H1 (cell line): ENCODE measurements around the gene SMTN. TPM values are rescaled to one million over a fixed set of nuclear protein-coding genes. Genes with fewer than 3 reads are reported as not detected.

ENCODE experiments used
- CTCF ChIA-PET: fragments of 300-600 bp; sonication (Branson Sonifier 250); formaldehyde crosslinking; loops from one replicate; lab custom pipeline; 2021; ENCODE audit not compliant: partially characterized antibody; lab: Charles Lee
- POLR2A ChIA-PET: fragments of 300-600 bp; sonication (Branson Sonifier 250); formaldehyde crosslinking; loops from one replicate; lab custom pipeline; 2021; ENCODE audit warnings: inconsistent platforms; ENCODE audit not compliant: partially characterized antibody; lab: Charles Lee
- DNase-seq, 2 experiments: peaks; one replicate each; pipeline versions ENCODE4 v3.0.0 to v3.0.0-alpha.2; 2010 to 2022; ENCODE audit warnings: low spot score in 2 of 2, low read depth in 1 of 2, mixed read lengths in 1 of 2
- FAIRE-seq: peaks from 2 replicates; lab custom pipeline; 2011; peaks lifted over from hg19 to GRCh38; lab: Jason Lieb, UNC
- H2AFZ ChIP-seq: 2 replicates; pipeline ENCODE4 v1.8.1; 2012; ENCODE audit warnings: low read length, inconsistent platforms
- H2AK5ac ChIP-seq: 2 replicates; pipeline ENCODE4 v1.6.1; 2013; ENCODE audit warnings: low read depth, low read length
- H2BK120ac ChIP-seq: replicated peaks from 2 replicates; pipeline ENCODE3; 2013; ENCODE audit warnings: low read depth, low read length, inconsistent platforms
- H2BK12ac ChIP-seq: 2 replicates; pipeline ENCODE4 v1.6.1; 2013; ENCODE audit warnings: low read depth, low read length
- H2BK15ac ChIP-seq: 2 replicates; pipeline ENCODE4 v1.6.1; 2013; ENCODE audit warnings: low read length
- H2BK20ac ChIP-seq: 2 replicates; pipeline ENCODE4 v1.6.1; 2013; ENCODE audit warnings: low read length
- H2BK5ac ChIP-seq: 2 replicates; pipeline ENCODE4 v1.6.1; 2013; ENCODE audit warnings: low read depth, low read length
- H3K14ac ChIP-seq: 2 replicates; pipeline ENCODE4 v1.6.1; 2013; ENCODE audit warnings: inconsistent platforms; ENCODE audit not compliant: insufficient read length
- H3K18ac ChIP-seq: 2 replicates; pipeline ENCODE4 v1.6.1; 2013; ENCODE audit warnings: low read length; ENCODE audit errors: extremely low read depth
- H3K23ac ChIP-seq: 2 replicates; pipeline ENCODE4 v1.6.1; 2013; ENCODE audit warnings: inconsistent platforms; ENCODE audit not compliant: insufficient read length
- H3K23me2 ChIP-seq: 2 replicates; pipeline ENCODE4 v1.6.1; 2013; ENCODE audit warnings: low read depth, low read length
- H3K27ac ChIP-seq: 2 replicates; pipeline ENCODE4 v1.6.1; 2011; ENCODE audit warnings: low read depth, low read length, inconsistent platforms
- H3K27me3 ChIP-seq, 4 experiments: replicated peaks in 1 of 4; 1 replicate in 1 of 4; 2 replicates in 3 of 4; pipeline versions ENCODE4 v1.6.1 to v1.8.1; 2011 to 2013; ENCODE audit warnings: low read length in 3 of 4, mild to moderate bottlenecking in 3 of 4, inconsistent platforms in 2 of 4, mixed read lengths in 2 of 4, moderate library complexity in 1 of 4; ENCODE audit not compliant: control insufficient read depth in 3 of 4, insufficient read depth in 3 of 4; ENCODE audit errors: extremely low read depth in 1 of 4
- H3K36me3 ChIP-seq, 4 experiments: 2 replicates each; pipeline versions ENCODE4 v1.6.1 to v1.8.1; 2011 to 2013; ENCODE audit warnings: mild to moderate bottlenecking in 4 of 4, low read length in 3 of 4, moderate library complexity in 2 of 4, control low read depth in 1 of 4, inconsistent platforms in 1 of 4; ENCODE audit not compliant: insufficient read depth in 4 of 4, control insufficient read depth in 2 of 4
- H3K4ac ChIP-seq: replicated peaks from 2 replicates; pipeline ENCODE3; 2013; ENCODE audit warnings: low read length, low read depth, mixed read lengths, inconsistent platforms; ENCODE audit not compliant: insufficient read length
- H3K4me1 ChIP-seq, 4 experiments: replicated peaks in 1 of 4; 1 replicate in 1 of 4; 2 replicates in 3 of 4; pipeline versions ENCODE4 v1.6.1 to v1.8.1; 2011 to 2013; ENCODE audit warnings: low read length in 3 of 4, inconsistent platforms in 2 of 4, mixed read lengths in 1 of 4; ENCODE audit not compliant: insufficient read depth in 4 of 4, control insufficient read depth in 3 of 4
- H3K4me2 ChIP-seq, 2 experiments: 2 replicates each; pipeline versions ENCODE4 v1.6.1 to v1.8.1; 2011 to 2013; ENCODE audit warnings: low read depth in 2 of 2, low read length in 2 of 2, control low read depth in 1 of 2, inconsistent platforms in 1 of 2, mild to moderate bottlenecking in 1 of 2; ENCODE audit not compliant: insufficient read depth in 1 of 2
- H3K4me3 ChIP-seq, 4 experiments: fragments of 200-600, 300-600 bp in 1 of 4; sonication (generic), shearing (Covaris generic), sonication (Bioruptor Twin) in 1 of 4; 2 replicates each; pipeline versions ENCODE4 v1.5.1 to v1.8.1; 2011 to 2016; ENCODE audit warnings: low read length in 4 of 4, low read depth in 3 of 4, control low read depth in 2 of 4, inconsistent platforms in 2 of 4, mild to moderate bottlenecking in 2 of 4, mixed read lengths in 1 of 4, moderate library complexity in 1 of 4; ENCODE audit not compliant: insufficient read depth in 2 of 4; ENCODE audit errors: extremely low read depth in 1 of 4
- H3K56ac ChIP-seq: replicated peaks from 2 replicates; pipeline ENCODE3; 2013; ENCODE audit warnings: low read depth, mild to moderate bottlenecking, mixed read lengths, low read length, inconsistent platforms; ENCODE audit not compliant: insufficient read length
- H3K79me1 ChIP-seq: 2 replicates; pipeline ENCODE4 v1.6.1; 2013; ENCODE audit warnings: low read depth, low read length, control low read depth
- H3K79me2 ChIP-seq, 2 experiments: 2 replicates each; pipeline versions ENCODE4 v1.6.1 to v1.8.1; 2012 to 2013; ENCODE audit warnings: low read length in 2 of 2, mild to moderate bottlenecking in 2 of 2, inconsistent platforms in 1 of 2; ENCODE audit not compliant: insufficient read depth in 2 of 2, control insufficient read depth in 1 of 2
- H3K9ac ChIP-seq, 4 experiments: replicated peaks in 1 of 4; 1 replicate in 1 of 4; 2 replicates in 3 of 4; pipeline versions ENCODE4 v1.6.1 to v1.8.1; 2011 to 2013; ENCODE audit warnings: low read depth in 3 of 4, low read length in 3 of 4, control low read depth in 2 of 4, mild to moderate bottlenecking in 2 of 4, moderate library complexity in 2 of 4, inconsistent platforms in 1 of 4; ENCODE audit errors: extremely low read depth in 1 of 4
- H3K9me3 ChIP-seq, 2 experiments: 2 replicates each; pipeline versions ENCODE4 v1.6.1 to v1.8.1; 2012 to 2013; ENCODE audit warnings: mild to moderate bottlenecking in 2 of 2, moderate library complexity in 2 of 2, control low read depth in 1 of 2, inconsistent platforms in 1 of 2, low read depth in 1 of 2, low read length in 1 of 2, mixed read lengths in 1 of 2; ENCODE audit not compliant: insufficient read depth in 2 of 2
- H4K20me1 ChIP-seq, 2 experiments: replicated peaks in 1 of 2; 2 replicates each; pipeline versions ENCODE3 to v1.8.1; 2011 to 2013; ENCODE audit warnings: inconsistent platforms in 2 of 2, low read length in 2 of 2, mild to moderate bottlenecking in 1 of 2; ENCODE audit not compliant: insufficient read depth in 2 of 2, control insufficient read depth in 1 of 2
- H4K5ac ChIP-seq: 2 replicates; pipeline ENCODE4 v1.6.1; 2013; ENCODE audit warnings: low read length, low read depth, mixed read lengths, inconsistent platforms; ENCODE audit not compliant: insufficient read length
- H4K8ac ChIP-seq: 2 replicates; pipeline ENCODE4 v1.8.0; 2013; ENCODE audit warnings: mild to moderate bottlenecking, moderate library complexity, low read length, inconsistent platforms; ENCODE audit not compliant: insufficient read depth; ENCODE audit errors: extremely low read depth
- H4K91ac ChIP-seq: replicated peaks from 2 replicates; pipeline ENCODE3; 2013; ENCODE audit warnings: low read length, mixed read lengths, inconsistent platforms; ENCODE audit not compliant: insufficient read length
- CREB1 ChIP-seq: IDR thresholded peaks from 2 replicates; pipeline ENCODE4 v1.6.1; 2012; ENCODE audit warnings: inconsistent platforms
- NRF1 ChIP-seq: IDR thresholded peaks from 2 replicates; pipeline ENCODE4 v1.6.1; 2011; ENCODE audit warnings: mild to moderate bottlenecking, low read depth, low read length, improper control_type of control experiment
- POLR2AphosphoS5 ChIP-seq: IDR thresholded peaks from 2 replicates; pipeline ENCODE4 v1.6.1; 2011; ENCODE audit warnings: low read depth, low read length
- RAD21 ChIP-seq, 2 experiments: IDR thresholded peaks in 1 of 2; conservative IDR thresholded peaks in 1 of 2; 2 replicates each; pipeline ENCODE4 v1.6.1; 2011; ENCODE audit warnings: low read depth in 2 of 2, low read length in 2 of 2, improper control_type of control experiment in 1 of 2, inconsistent platforms in 1 of 2, mild to moderate bottlenecking in 1 of 2, moderate library complexity in 1 of 2
- SAP30 ChIP-seq: fragments of 300-600 bp; sonication (generic); IDR thresholded peaks from 2 replicates; pipeline ENCODE4 v1.7.1; 2012; ENCODE audit warnings: low read length, moderate library complexity, mild to moderate bottlenecking, inconsistent platforms; ENCODE audit not compliant: insufficient read depth, insufficient replicate concordance
- WGBS, 2 experiments: shearing (Covaris generic) in 1 of 2; methylation state at CpG; one replicate each; pipeline versions ENCODE4 v1.1.6 to v1.1.7; 2013 to 2015; ENCODE audit warnings: low lambda C conversion rate in 2 of 2, mixed read lengths in 2 of 2, inconsistent platforms in 1 of 2, low coverage in 1 of 2, missing lambda C conversion rate in 1 of 2; ENCODE audit not compliant: insufficient replicate concordance in 2 of 2, insufficient coverage in 1 of 2, insufficient read length in 1 of 2; ENCODE audit errors: extremely low coverage in 1 of 2, missing lambda C conversion rate in 1 of 2; 5-methylcytosine and 5-hydroxymethylcytosine counted together
- polyA plus RNA-seq, 7 experiments: library from polyadenylated mRNA; depleted of rRNA in 3 of 7; stranded (reverse) in 5 of 7; unstranded in 2 of 7; fragments of >200 nt in 5 of 7; fragments of 200-250 nt in 2 of 7; gene quantifications; 1 replicate in 5 of 7; 2 replicates in 1 of 7; 4 replicates in 1 of 7; pipeline versions ENCODE4 v1.2.1 to v1.2.3, GENCODE V29; 2011 to 2013; ENCODE audit warnings: missing spikeins in 2 of 7, mixed read lengths in 2 of 7
- total RNA-seq: library from RNA; stranded (reverse); fragmentation: NEBNext Ultra II Directional; extraction: Animal tissue kit (Norgen Biotek cat#: 25700); gene quantifications from 2 replicates; pipeline ENCODE4 v1.2.1, GENCODE V29; 2021

SMTN gene
- total and polyA plus RNA-seq, 2 of the 8 experiments (the other 6 are each of a cell fraction or from before 2014, with no cell fraction given) = 12.3 to 20.8 TPM

GRCh38 chr22:31094021-31094551, 13.0 kb downstream of the SMTN start:
- ChIA-PET POLR2A (interaction anchor here (1.2 to 5.1 kb wide), 4 partner anchors 9 to 126 kb away, joined by 4 to 57 read pairs (median 12); partner anchors contain the start of genes MORC2, SELENOM and TUG1), CTCF (interaction anchor here (0.6 to 16.8 kb wide), 11 partner anchors 9 to 179 kb away, joined by 3 to 207 read pairs (median 3); partner anchors contain the start of genes PLA2G3, SELENOM and SMTN)
- 80% methylated on average over 5 of the region's 5 CpGs; no CpG with 5 or more reads in 1 of the 2 experiments for WGBS, 2 experiments
- Histone ChIP-seq H2BK15ac (no peak overlapping the region), H3K23ac (no peak overlapping the region), H3K14ac (no peak overlapping the region), H3K4ac (no peak overlapping the region), H3K27me3 (no peaks in the 10 kb centered on the region), H2AK5ac (no peak overlapping the region), H3K56ac (no peak overlapping the region), H3K27ac (no peak overlapping the region), H3K79me1 (no peaks in the 10 kb centered on the region), H2BK5ac (no peak overlapping the region), H4K91ac (no peak overlapping the region), H2BK20ac (no peak overlapping the region), H2BK12ac (no peak overlapping the region), H3K9ac (no peak overlapping the region), H3K9me3 (no peaks in the 10 kb centered on the region), H4K20me1 (no peaks in the 10 kb centered on the region), H3K4me2 (no peak overlapping the region), H2BK120ac (no peak overlapping the region), H3K23me2 (peaks cover 4% of the 10 kb centered on the region; the same call in 1 of the 2 replicates), H3K4me3 (no peak overlapping the region), H3K79me2 (no peaks in the 10 kb centered on the region), H3K36me3 (no peaks in the 10 kb centered on the region), H4K8ac (no peak overlapping the region), H2AFZ (no peak overlapping the region)
- DNase-seq = no peak
- FAIRE-seq = no peak
- no peak for TF ChIP-seq SAP30
- TF ChIP-seq RAD21 (IDR thresholded peaks at IDR 0.05 in 1 of 2, conservative IDR thresholded peaks at IDR 0.05 in 1 of 2; ENCODE audit: low read depth in 2 of 2, low read length in 2 of 2) = no peak
- TF ChIP-seq CREB1 = no peak
- no peak for TF ChIP-seq POLR2AphosphoS5
- no peak for TF ChIP-seq NRF1
- TF ChIP-seq, all 59 proteins: peak for 0
- H3K4me1 ChIP-seq = peaks cover 5 to 22% (median 12%) of the 10 kb centered on the region in 4 experiments
- H4K5ac ChIP-seq = no peak overlapping the region
- H3K18ac ChIP-seq = no peak overlapping the region
